Panc1 (cell line): Measurements from ENCODE around the gene AP4B1. TPM values are rescaled to one million over a fixed set of nuclear protein-coding genes. Genes with fewer than 3 reads are reported as not detected.

Source experiments
- ATAC-seq: fragments of 200-7000 bp; cut with Tn5 transposase; 2 replicates; pipeline ENCODE4 v1.9.1; 2020; ENCODE audit warnings: mild to moderate bottlenecking, moderate library complexity
- BruUV-seq: library from RNA; stranded (reverse); fragments of 400-500 nt; replicated peaks from 2 replicates; lab custom pipeline; 2021; lab: Mats Ljungman, UMichigan
- CTCF ChIA-PET: fragments of 300-600 bp; sonication (Branson Sonifier 250); formaldehyde crosslinking; loops from one replicate; lab custom pipeline; 2022; ENCODE audit warnings: antibody characterized with exemption; lab: Charles Lee
- POLR2A ChIA-PET: fragments of 300-600 bp; sonication (Branson Sonifier 250); formaldehyde crosslinking; loops from one replicate; lab custom pipeline; 2022; ENCODE audit warnings: antibody characterized with exemption; lab: Charles Lee
- DNase-seq: peaks from one replicate; pipeline ENCODE4 v3.0.0-alpha.2; 2010; ENCODE audit warnings: low read depth, low spot score
- H3K27ac ChIP-seq: 2 replicates; pipeline ENCODE4 v1.5.1; 2011; ENCODE audit warnings: mild to moderate bottlenecking, low read length, inconsistent platforms
- H3K27me3 ChIP-seq: fragments of 200-500 bp; sonication (Bioruptor generic); 2 replicates; pipeline ENCODE4 v1.6.0; 2014; ENCODE audit warnings: low read length, inconsistent platforms; ENCODE audit not compliant: control insufficient read depth, insufficient read depth
- H3K36me3 ChIP-seq: fragments of 200-500 bp; sonication (Bioruptor generic); 2 replicates; pipeline ENCODE4 v1.5.1; 2014; ENCODE audit warnings: inconsistent platforms, mild to moderate bottlenecking, low read length, moderate library complexity; ENCODE audit not compliant: control insufficient read depth, insufficient read depth
- H3K4me1 ChIP-seq: 2 replicates; pipeline ENCODE4 v1.5.1; 2011; ENCODE audit warnings: inconsistent platforms, mild to moderate bottlenecking, low read length, moderate library complexity; ENCODE audit not compliant: control insufficient read depth, insufficient read depth
- H3K4me3 ChIP-seq, 2 experiments: 2 replicates each; pipeline ENCODE4 v1.5.1; 2011 to 2012; ENCODE audit warnings: low read depth in 2 of 2, low read length in 2 of 2, mild to moderate bottlenecking in 2 of 2, inconsistent platforms in 1 of 2, moderate library complexity in 1 of 2
- H3K9me3 ChIP-seq: fragments of 200-500 bp; sonication (Bioruptor generic); 2 replicates; pipeline ENCODE4 v1.5.1; 2014; ENCODE audit warnings: low read depth, mild to moderate bottlenecking, inconsistent platforms, low read length, moderate library complexity; ENCODE audit not compliant: control insufficient read depth, insufficient read depth
- CTCF ChIP-seq: fragments of 450-650 bp; IDR thresholded peaks from 2 replicates; pipeline ENCODE4 v1.5.1; 2017; ENCODE audit warnings: mild to moderate bottlenecking
- POLR2AphosphoS5 ChIP-seq: IDR thresholded peaks from 2 replicates; pipeline ENCODE4 v1.6.1; 2012; ENCODE audit warnings: mild to moderate bottlenecking, low read depth, low read length, moderate library complexity
- REST ChIP-seq, 2 experiments: IDR thresholded peaks; 2 replicates each; pipeline ENCODE4 v1.6.1; 2011 to 2012; ENCODE audit warnings: low read depth in 2 of 2, control low read depth in 1 of 2, low read length in 1 of 2, mild to moderate bottlenecking in 1 of 2, moderate library complexity in 1 of 2; ENCODE audit not compliant: insufficient read depth in 1 of 2
- SIN3A ChIP-seq: IDR thresholded peaks from 2 replicates; pipeline ENCODE4 v1.6.1; 2012; ENCODE audit warnings: low read depth, mild to moderate bottlenecking, low read length, moderate library complexity, borderline replicate concordance; ENCODE audit not compliant: insufficient read depth
- TCF7L2 ChIP-seq: IDR thresholded peaks from 2 replicates; pipeline ENCODE4 v1.6.1; 2011; ENCODE audit warnings: mild to moderate bottlenecking, low read depth, low read length, inconsistent platforms
- in situ Hi-C: cut with HindIII; loops from 2 replicates; pipeline ENCODE4 v1.10.0; 2016; ENCODE audit warnings: low sequenced_read_pairs, low pct_unique_long_range_greater_than_20kb
- intact Hi-C: fragments of 100-400 bp; cut with micrococcal nuclease; formaldehyde crosslinking; loops from one replicate; pipeline ENCODE4 v1.10.0; 2022; ENCODE audit not compliant: unreplicated experiment
- total RNA-seq: library from RNA; stranded (reverse); gene quantifications from one replicate; pipeline ENCODE4 v1.2.1, GENCODE V29; 2021; ENCODE audit not compliant: unreplicated experiment

Gene AP4B1
- total RNA-seq, 1 experiment from 2014 or later: 14.2 TPM

- no TSS peak for BruUV-seq
- Histone ChIP-seq H3K27ac (no peak overlapping the region), H3K9me3 (no peaks in the 10 kb centered on the region), H3K27me3 (no peaks in the 10 kb centered on the region; the same call in 1 of the 2 replicates), H3K4me1 (peaks cover 5% of the 10 kb centered on the region), H3K4me3 (no peak overlapping the region), H3K36me3 (no peaks in the 10 kb centered on the region)
- DNase-seq: no peak
- ChIA-PET CTCF (interaction anchor here (0.6 kb wide), 1 partner anchor 632 kb away, joined by 7 read pairs; no protein-coding TSS in a partner anchor), POLR2A (no interaction called here)
- TF ChIP-seq REST (IDR thresholded peaks at IDR 0.05; ENCODE audit: insufficient read depth in 1 of 2, low read depth in 2 of 2, low read length in 1 of 2) (no peak), TCF7L2 (no peak), SIN3A (no peak), CTCF (no peak), POLR2AphosphoS5 (no peak)
- intact Hi-C loops (no loop called here), in situ Hi-C loops (no loop called here)
- no peak for ATAC-seq
Measured at GRCh38 chr1:113924473-113924872, 19.9 kb upstream of the AP4B1 start.

GRCh38 chr1:113922957-113923356, 18.4 kb upstream of the AP4B1 start:
- no peaks in the 10 kb centered on the region for H3K4me1 ChIP-seq
- no peak overlapping the region for H3K4me3 ChIP-seq
- no peaks in the 10 kb centered on the region for H3K36me3 ChIP-seq
- DNase-seq (no peak), ATAC-seq (no peak)
- ChIA-PET POLR2A (no interaction called here), CTCF (no interaction called here)
- TF ChIP-seq REST (IDR thresholded peaks at IDR 0.05; ENCODE audit: insufficient read depth in 1 of 2, low read depth in 2 of 2, low read length in 1 of 2) (no peak), CTCF (no peak), POLR2AphosphoS5 (no peak), TCF7L2 (no peak), SIN3A (no peak)
- H3K27me3 ChIP-seq: no peaks in the 10 kb centered on the region; the same call in 1 of the 2 replicates
- in situ Hi-C loops: no loop called here
- intact Hi-C loops: no loop called here
- H3K9me3 ChIP-seq: no peaks in the 10 kb centered on the region
- no TSS peak for BruUV-seq
- H3K27ac ChIP-seq: no peak overlapping the region
